ENCODE measurements around the gene AHNAK.
A peak's percentile ranks its signal among the peaks of the same experiment; 100 is the strongest.

AHNAK gene

DNA sequence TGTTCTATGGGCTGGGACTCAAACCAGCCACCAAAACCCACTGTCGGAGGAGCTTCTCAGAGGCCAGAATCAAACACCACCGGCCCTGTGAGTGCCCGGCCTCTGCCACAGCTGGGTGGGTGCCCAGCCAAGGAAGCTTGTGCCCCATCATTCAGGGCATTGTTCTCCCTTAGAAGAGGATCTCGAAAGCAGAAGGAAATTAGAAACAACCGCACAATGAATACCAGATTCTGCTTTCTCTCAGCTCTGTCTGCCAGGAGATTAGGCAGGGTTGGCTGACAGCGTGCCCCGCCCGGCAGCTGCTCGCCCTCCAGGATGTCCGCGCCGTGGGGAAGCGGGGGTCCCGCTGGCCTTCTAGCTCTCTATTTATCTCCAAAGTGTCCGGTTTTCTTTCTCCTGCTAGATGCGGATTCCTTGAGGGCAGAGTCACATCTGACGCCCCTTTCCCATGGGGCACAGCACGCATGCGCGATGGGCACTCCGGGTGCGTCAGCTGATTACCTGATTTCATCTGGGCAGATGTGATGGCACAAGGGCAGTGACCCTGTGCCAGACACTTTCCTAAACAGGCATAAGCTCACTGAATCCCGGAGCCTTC, 102.3 kb downstream of the AHNAK start:
- H3K4me3 ChIP-seq (ENCODE audit: insufficient read depth, low read length, poor library complexity, severe bottlenecking), result no peak overlapping the region
- H3K9me2 ChIP-seq (replicated peaks; ENCODE audit: insufficient read depth, low read length), result no peaks in the 10 kb centered on the region
- TF ChIP-seq, protein P1, sequence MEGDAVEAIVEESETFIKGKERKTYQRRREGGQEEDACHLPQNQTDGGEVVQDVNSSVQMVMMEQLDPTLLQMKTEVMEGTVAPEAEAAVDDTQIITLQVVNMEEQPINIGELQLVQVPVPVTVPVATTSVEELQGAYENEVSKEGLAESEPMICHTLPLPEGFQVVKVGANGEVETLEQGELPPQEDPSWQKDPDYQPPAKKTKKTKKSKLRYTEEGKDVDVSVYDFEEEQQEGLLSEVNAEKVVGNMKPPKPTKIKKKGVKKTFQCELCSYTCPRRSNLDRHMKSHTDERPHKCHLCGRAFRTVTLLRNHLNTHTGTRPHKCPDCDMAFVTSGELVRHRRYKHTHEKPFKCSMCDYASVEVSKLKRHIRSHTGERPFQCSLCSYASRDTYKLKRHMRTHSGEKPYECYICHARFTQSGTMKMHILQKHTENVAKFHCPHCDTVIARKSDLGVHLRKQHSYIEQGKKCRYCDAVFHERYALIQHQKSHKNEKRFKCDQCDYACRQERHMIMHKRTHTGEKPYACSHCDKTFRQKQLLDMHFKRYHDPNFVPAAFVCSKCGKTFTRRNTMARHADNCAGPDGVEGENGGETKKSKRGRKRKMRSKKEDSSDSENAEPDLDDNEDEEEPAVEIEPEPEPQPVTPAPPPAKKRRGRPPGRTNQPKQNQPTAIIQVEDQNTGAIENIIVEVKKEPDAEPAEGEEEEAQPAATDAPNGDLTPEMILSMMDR (IDR thresholded peaks at IDR 0.05; ENCODE audit: insufficient read depth, low read length, poor library complexity, severe bottlenecking), result no peak
- no peak overlapping the region for H3K9ac ChIP-seq (ENCODE audit: low read length)
- no peaks in the 10 kb centered on the region for H3F3A ChIP-seq (ENCODE audit: insufficient read depth)
- H2AFZ ChIP-seq (ENCODE audit: low read depth, low read length, severe bottlenecking), result no peak overlapping the region
- H3K27ac ChIP-seq (ENCODE audit: low read depth, low read length), result no peak overlapping the region
- no peaks in the 10 kb centered on the region for H3K36me3 ChIP-seq (ENCODE audit: low read length)
- H3K4me2 ChIP-seq (ENCODE audit: low read depth, low read length, poor library complexity, severe bottlenecking), result peak overlapping the region; percentile 6
- no peaks in the 10 kb centered on the region for H4K20me1 ChIP-seq (ENCODE audit: low read depth, low read length)
- H3K27me3 ChIP-seq (ENCODE audit: low read length), result no peaks in the 10 kb centered on the region
- no peaks in the 10 kb centered on the region for H3K79me2 ChIP-seq (ENCODE audit: insufficient read depth, low read length)
- H3K9me3 ChIP-seq (ENCODE audit: insufficient read depth, low read length), result no peaks in the 10 kb centered on the region

DNA sequence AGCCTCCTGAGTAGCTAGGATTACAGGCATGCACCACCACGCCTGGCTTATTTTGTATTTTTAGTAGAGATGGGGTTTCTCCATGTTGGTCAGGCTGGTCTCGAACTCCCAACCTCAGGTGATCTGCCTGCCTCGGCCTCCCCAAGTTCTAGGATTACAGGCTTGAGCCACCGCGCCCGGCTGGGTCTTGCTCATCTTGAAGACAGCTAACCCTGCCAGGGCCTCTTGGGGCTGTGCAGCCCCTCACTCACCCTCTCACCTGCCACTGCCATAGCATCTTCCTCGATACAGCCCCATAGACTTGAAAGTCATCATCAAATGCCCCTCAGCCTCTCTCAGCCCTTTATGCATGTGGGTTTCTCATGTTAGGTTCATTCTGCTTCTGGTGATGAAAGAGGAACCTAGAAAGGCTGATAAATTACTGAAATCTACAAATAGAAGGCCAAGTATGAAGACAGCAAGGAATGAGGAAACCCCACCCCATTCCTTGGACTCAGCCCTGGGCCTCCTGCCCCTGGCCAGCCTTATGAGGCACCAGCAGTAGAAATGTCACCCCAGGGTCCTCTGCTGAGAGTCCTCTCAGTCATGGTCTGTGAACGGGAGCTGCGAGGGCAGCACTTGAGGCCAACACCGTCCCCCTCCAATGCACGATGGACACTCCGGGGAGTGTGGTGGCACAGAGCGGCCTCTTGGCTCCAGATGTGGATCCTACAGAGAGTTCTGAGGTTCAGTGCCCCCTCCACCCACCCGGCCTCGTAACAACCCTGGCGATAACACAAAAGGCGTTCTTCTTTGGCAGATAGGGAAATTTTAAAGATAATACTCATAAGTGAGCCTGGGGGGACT, 103.0 kb downstream of the AHNAK start:
- no peak overlapping the region for H2AFZ ChIP-seq (ENCODE audit: low read depth, low read length, severe bottlenecking)
- no peaks in the 10 kb centered on the region for H3F3A ChIP-seq (ENCODE audit: insufficient read depth)
- H3K9me3 ChIP-seq (ENCODE audit: insufficient read depth, low read length), result no peaks in the 10 kb centered on the region
- H3K36me3 ChIP-seq (ENCODE audit: low read length), result no peaks in the 10 kb centered on the region
- H3K79me2 ChIP-seq (ENCODE audit: insufficient read depth, low read length), result no peaks in the 10 kb centered on the region
- no peak for TF ChIP-seq EZH2phosphoT487 (conservative IDR thresholded peaks at IDR 0.05; ENCODE audit: low read length)
- TF ChIP-seq, protein P1 (IDR thresholded peaks at IDR 0.05; ENCODE audit: insufficient read depth, low read length, poor library complexity, severe bottlenecking), result no peak
- no peak overlapping the region for H3K4me3 ChIP-seq (ENCODE audit: insufficient read depth, low read length, poor library complexity, severe bottlenecking)
- no peak overlapping the region for H3K27ac ChIP-seq (ENCODE audit: low read depth, low read length)
- no peaks in the 10 kb centered on the region for H3K27me3 ChIP-seq (ENCODE audit: low read length)
- no peak overlapping the region for H3K9ac ChIP-seq (ENCODE audit: low read length)
- no peak overlapping the region for H3K4me2 ChIP-seq (ENCODE audit: low read depth, low read length, poor library complexity, severe bottlenecking)
- no peaks in the 10 kb centered on the region for H4K20me1 ChIP-seq (ENCODE audit: low read depth, low read length)
- H3K9me2 ChIP-seq (replicated peaks; ENCODE audit: insufficient read depth, low read length), result no peaks in the 10 kb centered on the region

DNA sequence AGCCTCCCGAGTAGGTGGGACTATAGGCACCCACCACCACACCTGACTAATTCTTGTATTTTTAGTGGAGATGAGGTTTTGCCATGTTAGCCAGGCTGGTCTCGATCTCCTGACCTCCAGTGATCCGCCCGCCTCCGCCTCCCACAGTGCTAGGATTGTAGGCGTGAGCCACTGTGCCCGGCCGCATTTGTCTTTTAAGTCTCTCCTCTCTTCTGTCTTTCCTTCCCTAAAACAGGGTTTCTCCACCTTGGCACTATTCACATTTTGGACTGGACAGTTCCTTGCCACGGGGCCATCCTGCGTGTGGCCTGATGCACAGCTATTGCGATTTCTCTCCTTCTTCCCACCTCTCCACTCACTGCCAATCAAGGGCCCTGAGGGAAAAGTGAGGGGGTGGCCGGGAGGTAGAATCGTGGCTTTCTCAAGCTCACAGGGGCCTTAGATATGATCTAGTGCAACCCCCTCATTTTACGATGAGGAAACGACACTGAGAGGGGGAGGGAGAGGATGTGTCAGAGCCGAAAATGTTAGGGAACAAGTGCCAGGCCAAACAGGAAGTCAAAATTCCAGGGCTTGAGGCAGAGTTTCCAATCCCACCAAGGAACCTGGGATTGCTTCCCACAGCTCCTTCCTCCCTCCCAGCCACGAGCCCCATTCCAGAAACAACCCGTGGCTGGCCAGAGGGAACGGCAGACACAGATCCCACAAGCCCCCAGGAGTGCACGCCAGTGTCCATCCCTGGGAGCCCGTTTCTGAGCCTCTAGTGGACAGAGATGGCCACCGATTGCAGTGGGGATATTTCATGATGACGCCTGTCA, 106.6 kb downstream of the AHNAK start:
- Histone ChIP-seq H3K27me3 (ENCODE audit: low read length) (no peaks in the 10 kb centered on the region), H3K27ac (ENCODE audit: low read depth, low read length) (no peak overlapping the region), H3K4me3 (ENCODE audit: insufficient read depth, low read length, poor library complexity, severe bottlenecking) (no peak overlapping the region), H3K9me2 (replicated peaks; ENCODE audit: insufficient read depth, low read length) (no peaks in the 10 kb centered on the region), H4K20me1 (ENCODE audit: low read depth, low read length) (no peaks in the 10 kb centered on the region), H3K36me3 (ENCODE audit: low read length) (no peaks in the 10 kb centered on the region), H3K4me2 (ENCODE audit: low read depth, low read length, poor library complexity, severe bottlenecking) (no peak overlapping the region), H3K79me2 (ENCODE audit: insufficient read depth, low read length) (no peaks in the 10 kb centered on the region), H3F3A (ENCODE audit: insufficient read depth) (no peaks in the 10 kb centered on the region), H3K9ac (ENCODE audit: low read length) (no peak overlapping the region), H2AFZ (ENCODE audit: low read depth, low read length, severe bottlenecking) (no peak overlapping the region), H3K9me3 (ENCODE audit: insufficient read depth, low read length) (no peaks in the 10 kb centered on the region)
- TF ChIP-seq EZH2phosphoT487 (conservative IDR thresholded peaks at IDR 0.05; ENCODE audit: low read length), result no peak
- TF ChIP-seq, protein P1 (IDR thresholded peaks at IDR 0.05; ENCODE audit: insufficient read depth, low read length, poor library complexity, severe bottlenecking), result no peak
